AG04450 (cell line): ENCODE data around the gene NAV3. TPM values are rescaled to one million over a fixed set of nuclear protein-coding genes. Genes with fewer than 3 reads are reported as not detected.
A peak's percentile ranks its signal among the peaks of the same experiment; 100 is the strongest.

ENCODE experiments used
- CTCF ChIA-PET: fragments of 300-600, 350-600 bp; formaldehyde crosslinking; extraction: SDS; loops from one replicate; lab custom pipeline; 2022; ENCODE audit warnings: antibody characterized with exemption, inconsistent platforms; lab: Charles Lee
- POLR2A ChIA-PET: fragments of 350-600 bp; formaldehyde crosslinking; extraction: SDS; loops from one replicate; lab custom pipeline; 2021; ENCODE audit warnings: antibody characterized with exemption, inconsistent platforms; lab: Yijun Ruan, JAX
- DNase-seq: peaks from one replicate; pipeline ENCODE4 v3.0.0-alpha.2; 2011; ENCODE audit warnings: low read depth, low spot score
- H3K27ac ChIP-seq: one replicate; pipeline ENCODE4 v1.5.1; 2012; ENCODE audit warnings: low read depth, low read length, control low read depth
- H3K27me3 ChIP-seq: one replicate; pipeline ENCODE4 v1.6.0; 2012; ENCODE audit warnings: low read length; ENCODE audit not compliant: control insufficient read depth, insufficient read depth
- H3K4me3 ChIP-seq: 2 replicates; pipeline ENCODE4 v1.5.1; 2011; ENCODE audit warnings: mild to moderate bottlenecking, low read depth, low read length, control low read depth
- H3K9me3 ChIP-seq: 2 replicates; pipeline ENCODE4 v1.5.1; 2012; ENCODE audit warnings: low read length; ENCODE audit not compliant: control insufficient read depth, insufficient read depth
- CTCF ChIP-seq: IDR thresholded peaks from 2 replicates; pipeline ENCODE4 v1.5.1; 2011; ENCODE audit warnings: low read depth, low read length, control low read depth, inconsistent platforms
- polyA plus RNA-seq: library from polyadenylated mRNA; depleted of rRNA; stranded (reverse); fragments of >200 nt; gene quantifications from 2 replicates; pipeline ENCODE4 v1.2.3, GENCODE V29; 2011

Gene NAV3
- polyA plus RNA-seq, 1 experiment = 36.1 TPM

GRCh38 chr12:78007173-78007572 is 176.5 kb downstream of the NAV3 start:
- H3K9me3 ChIP-seq = no peaks in the 10 kb centered on the region
- no peaks in the 10 kb centered on the region for H3K27me3 ChIP-seq
- H3K4me3 ChIP-seq = no peak overlapping the region
- no peak for DNase-seq
- ChIA-PET CTCF (no interaction called here), POLR2A (no interaction called here)
- no peak for TF ChIP-seq CTCF
- no peak overlapping the region for H3K27ac ChIP-seq

GRCh38 chr12:78009031-78009430 is 178.3 kb downstream of the NAV3 start:
- TF ChIP-seq CTCF = no peak
- H3K27me3 ChIP-seq = no peaks in the 10 kb centered on the region
- no peaks in the 10 kb centered on the region for H3K9me3 ChIP-seq
- no peak overlapping the region for H3K27ac ChIP-seq
- H3K4me3 ChIP-seq = no peak overlapping the region
- CTCF ChIA-PET = interaction anchor here (2.1 to 2.4 kb wide), 2 partner anchors 12 to 113 kb away, joined by 10 to 13 read pairs; no protein-coding TSS in a partner anchor
- POLR2A ChIA-PET = no interaction called here
- no peak for DNase-seq

GRCh38 chr12:78018171-78018910 is 187.6 kb downstream of the NAV3 start:
- CTCF ChIA-PET = interaction anchor here (0.6 to 0.8 kb wide), 2 partner anchors 10 to 16 kb away, joined by 3 read pairs; no protein-coding TSS in a partner anchor
- Histone ChIP-seq H3K27ac (no peak overlapping the region), H3K27me3 (no peaks in the 10 kb centered on the region), H3K9me3 (no peaks in the 10 kb centered on the region), H3K4me3 (no peak overlapping the region)
- DNase-seq = peak; percentile 7
- POLR2A ChIA-PET = no interaction called here
- no peak for TF ChIP-seq CTCF

GRCh38 chr12:78018939-78019338 is 188.2 kb downstream of the NAV3 start:
- H3K27ac ChIP-seq = no peak overlapping the region
- CTCF ChIA-PET = no interaction called here

More at GRCh38 chr12:78018939-78019338, 188.2 kb downstream of the NAV3 start:
- no peak overlapping the region for H3K4me3 ChIP-seq
- no peak for TF ChIP-seq CTCF
- DNase-seq = no peak
- POLR2A ChIA-PET = no interaction called here
- no peaks in the 10 kb centered on the region for H3K9me3 ChIP-seq
- H3K27me3 ChIP-seq = no peaks in the 10 kb centered on the region
